Renal cortical epithelial cell (primary cell): ENCODE results near the gene GALK1. TPM values are rescaled to one million over a fixed set of nuclear protein-coding genes. Genes with fewer than 3 reads are reported as not detected.
"Not testable (repeated sequence)": the region's sequence is repeated elsewhere in the genome, so short reads cannot be mapped to it uniquely, and the experiment has no call there.

Experiments
- DNase-seq: peaks from one replicate; pipeline ENCODE4 v3.0.0-alpha.2; 2011; ENCODE audit warnings: low read depth
- total RNA-seq: library from RNA; depleted of rRNA; stranded (reverse); fragments of >200 nt; gene quantifications from 2 replicates; pipeline ENCODE4 v1.2.3, GENCODE V29; 2014

The GALK1 gene
- total RNA-seq, 1 donor from 2014 or later: 16.6 TPM

DNA sequence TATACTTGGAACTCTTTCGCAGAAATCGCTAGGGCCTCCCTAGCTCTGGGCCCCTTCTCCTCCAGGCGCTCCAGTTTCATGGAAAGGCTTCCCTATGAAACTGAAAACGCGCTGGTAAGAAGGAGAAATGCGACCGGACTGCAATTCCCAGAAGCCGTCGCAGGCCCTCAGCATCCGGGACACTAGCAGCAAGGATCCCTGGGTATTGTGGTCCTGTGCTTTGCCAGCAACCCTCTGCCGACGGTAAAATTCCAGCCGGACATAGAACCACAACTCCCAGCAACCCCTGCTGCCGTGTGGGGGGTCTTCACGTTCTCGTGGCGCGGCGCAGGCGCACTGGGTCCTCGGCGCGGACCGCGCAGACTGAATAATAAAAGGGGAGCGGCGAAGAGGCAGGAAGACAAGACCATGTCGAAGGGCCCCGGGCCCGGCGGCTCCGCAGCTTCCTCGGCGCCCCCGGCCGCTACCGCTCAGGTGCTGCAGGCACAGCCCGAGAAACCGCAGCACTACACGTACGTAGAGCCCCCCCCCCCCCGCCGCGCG lies 19.6 kb upstream of the GALK1 start, which contains the start of gene UNK:
UNK (plus strand) TSS at position 334 of the 543 bp plus-strand sequence; CDS start at position 409, 75 bp downstream.
- DNase-seq: peak; percentile 98

- DNase-seq: no peak
Observed at GRCh38 chr17:75783803-75784472, 18.9 kb upstream of the GALK1 start.

DNA sequence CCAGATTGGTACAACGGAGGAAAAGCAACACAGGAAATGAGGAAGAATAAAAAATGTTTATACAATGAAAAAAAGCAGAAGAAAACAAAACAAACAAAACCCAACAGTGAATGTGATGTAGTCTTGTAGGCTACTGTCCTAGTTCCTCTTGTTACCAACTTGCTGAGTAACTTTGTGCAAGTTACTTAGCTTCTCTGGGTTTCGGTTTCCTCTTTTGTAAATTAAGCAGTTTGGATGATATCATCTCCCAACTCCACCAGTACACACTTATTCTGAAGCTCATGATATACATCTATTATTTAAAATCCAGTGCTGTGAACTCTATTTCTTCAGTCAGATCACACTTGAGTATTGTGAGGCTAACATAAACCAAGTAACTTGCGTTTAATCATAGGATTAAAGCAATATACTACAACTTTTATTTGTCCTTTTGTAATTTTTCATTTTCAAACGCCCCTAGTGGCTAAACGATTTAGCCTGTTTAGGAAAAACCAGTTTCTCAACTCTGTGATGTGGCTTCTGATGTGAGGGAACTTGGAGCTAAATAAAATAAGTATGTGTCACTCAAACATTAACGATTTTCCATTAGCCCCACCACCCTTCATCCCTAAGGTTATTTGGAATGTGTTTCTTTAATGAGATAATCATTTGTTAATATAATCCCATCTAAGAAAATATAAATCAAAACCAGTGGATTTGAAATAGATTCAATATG lies 18.2 kb upstream of the GALK1 start:
- DNase-seq: peak; percentile 64

GRCh38 chr17:75779987-75780889 lies 15.2 kb upstream of the GALK1 start:
- no peak for DNase-seq

DNA sequence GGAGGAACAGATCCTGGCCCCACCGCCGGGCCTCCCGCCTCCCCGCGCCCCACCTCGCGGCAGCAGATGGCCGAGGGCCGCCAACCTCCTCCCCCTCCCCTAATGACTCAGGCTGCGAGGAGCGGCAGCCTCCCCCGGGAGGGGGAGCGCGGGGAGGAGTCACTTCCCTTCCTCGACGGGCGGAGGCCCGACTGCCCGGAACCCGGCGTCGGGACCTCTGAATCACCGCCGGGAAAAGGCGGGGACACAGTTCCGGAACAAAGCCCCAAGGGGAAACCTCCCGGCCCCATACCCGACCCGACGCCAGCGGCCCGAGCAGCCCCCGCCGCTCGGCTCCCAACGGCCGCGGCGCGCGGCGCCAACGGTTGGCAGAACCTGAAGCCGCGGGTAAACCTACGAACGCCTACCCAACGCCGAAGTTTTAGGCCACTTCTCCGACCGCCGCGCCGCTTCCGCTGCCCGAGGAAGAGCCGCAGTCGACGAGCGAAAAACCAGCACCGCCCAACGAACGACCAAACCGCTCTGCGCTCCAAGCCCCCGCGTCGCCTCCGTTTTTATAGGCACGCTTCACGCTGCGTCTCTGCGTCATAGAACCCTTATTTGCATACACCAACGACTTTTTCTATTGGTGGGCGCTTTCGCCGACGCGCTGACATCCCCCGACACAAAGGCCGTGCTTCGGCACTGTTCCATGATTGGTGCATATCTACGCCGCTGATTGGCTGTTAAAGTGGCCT lies 14.4 kb upstream of the GALK1 start:
- peak; percentile 99 for DNase-seq

GRCh38 chr17:75778861-75779249 lies 13.9 kb upstream of the GALK1 start:
- no peak for DNase-seq

GRCh38 chr17:75778066-75778860 lies 13.3 kb upstream of the GALK1 start:
- DNase-seq: not testable (repeated sequence)

DNA sequence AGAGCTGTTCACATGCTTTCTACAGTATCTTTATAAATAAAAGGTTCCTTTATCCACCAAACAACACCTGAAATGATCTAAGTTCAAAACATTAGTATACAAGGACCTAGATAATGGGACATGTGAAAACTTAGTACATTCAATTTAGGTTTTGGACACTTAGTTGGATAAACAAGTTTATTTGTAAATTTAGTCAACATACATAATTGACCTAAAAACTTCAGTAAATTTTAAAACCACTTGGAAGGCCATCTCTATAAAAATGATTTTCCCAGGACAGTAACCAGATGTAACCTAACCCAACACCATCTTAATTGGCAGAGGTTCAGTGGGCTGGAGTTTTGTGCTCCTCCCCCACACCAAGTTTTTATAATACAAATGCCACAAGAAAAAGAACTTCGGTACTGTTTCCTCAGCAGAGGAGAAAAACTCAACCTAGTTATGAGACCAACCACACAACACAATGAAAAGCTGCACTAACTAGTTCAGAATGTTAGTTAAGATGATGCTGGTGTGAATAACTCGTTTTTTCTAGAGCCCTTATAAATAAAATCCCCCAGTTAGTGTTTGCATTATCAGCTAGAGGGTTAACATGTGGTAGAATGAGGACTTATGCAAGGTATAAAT lies 12.4 kb upstream of the GALK1 start:
- DNase-seq: no peak

- no peak for DNase-seq
Observed at GRCh38 chr17:75776386-75777295, 11.6 kb upstream of the GALK1 start.

- DNase-seq: no peak
Observed at GRCh38 chr17:75774991-75775668, 10.1 kb upstream of the GALK1 start.

DNA sequence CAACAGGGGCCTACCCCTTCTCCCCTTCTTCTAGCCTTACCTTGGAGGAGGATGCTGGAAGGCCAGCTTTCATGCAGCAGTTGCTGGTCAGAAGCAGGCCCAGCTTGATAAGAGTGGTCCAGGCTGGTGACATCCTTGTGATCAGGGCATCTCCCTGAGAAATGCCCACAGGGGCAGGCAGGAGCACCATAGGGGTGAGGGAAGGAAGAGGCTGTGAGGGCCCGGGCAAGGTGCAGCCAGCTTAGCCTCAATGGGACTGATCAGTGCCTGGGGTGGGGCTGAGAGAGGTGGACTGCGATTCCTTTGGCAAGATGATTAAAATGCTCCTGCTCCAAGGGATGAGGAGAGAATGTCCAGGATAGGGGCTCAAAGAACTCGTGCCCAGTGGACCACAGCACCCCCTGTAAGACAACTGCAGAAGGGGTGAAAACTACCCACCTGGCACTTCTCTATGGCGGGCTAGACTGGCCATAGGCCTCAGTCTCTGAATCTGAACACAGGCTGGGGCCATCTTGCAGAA lies 9.5 kb upstream of the GALK1 start:
- no peak for DNase-seq

- no peak for DNase-seq
Observed at GRCh38 chr17:75773808-75774470, 8.9 kb upstream of the GALK1 start.

DNA sequence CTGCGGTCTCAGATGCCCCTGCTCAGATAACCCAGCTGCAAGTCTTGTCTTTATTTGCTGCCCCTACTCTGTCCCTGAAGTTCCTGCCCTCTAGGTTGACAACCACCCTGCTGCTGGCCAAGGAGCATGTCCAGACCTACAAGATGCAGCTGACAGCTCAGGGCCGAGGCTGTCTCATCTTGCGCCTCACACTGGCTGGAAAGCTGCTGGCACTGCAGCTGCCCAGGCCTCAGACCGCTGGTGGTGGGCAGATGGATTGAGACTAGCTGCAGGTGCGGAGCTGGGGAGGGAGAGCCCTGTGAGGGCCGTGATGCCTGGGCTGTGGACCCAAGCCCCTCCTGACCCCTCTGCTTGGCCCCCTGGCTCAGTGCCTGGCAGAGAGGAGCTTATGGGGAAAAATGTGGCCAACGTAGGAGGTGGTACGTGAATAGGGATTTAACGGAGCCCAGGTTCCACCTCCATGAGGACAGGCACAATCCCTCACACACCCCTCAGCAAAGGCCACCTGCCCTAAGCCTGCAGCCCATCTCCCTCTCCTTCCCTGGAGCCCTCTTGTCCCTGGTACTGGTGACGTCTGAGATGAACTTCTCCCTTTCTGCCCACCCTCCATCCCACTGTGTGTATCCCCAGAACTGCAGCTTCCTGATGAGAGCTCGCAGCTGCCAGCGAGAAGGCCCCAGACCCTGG lies 8.3 kb upstream of the GALK1 start:
- DNase-seq: no peak

- DNase-seq: no peak
Observed at GRCh38 chr17:75771334-75772281, 6.6 kb upstream of the GALK1 start.

DNA sequence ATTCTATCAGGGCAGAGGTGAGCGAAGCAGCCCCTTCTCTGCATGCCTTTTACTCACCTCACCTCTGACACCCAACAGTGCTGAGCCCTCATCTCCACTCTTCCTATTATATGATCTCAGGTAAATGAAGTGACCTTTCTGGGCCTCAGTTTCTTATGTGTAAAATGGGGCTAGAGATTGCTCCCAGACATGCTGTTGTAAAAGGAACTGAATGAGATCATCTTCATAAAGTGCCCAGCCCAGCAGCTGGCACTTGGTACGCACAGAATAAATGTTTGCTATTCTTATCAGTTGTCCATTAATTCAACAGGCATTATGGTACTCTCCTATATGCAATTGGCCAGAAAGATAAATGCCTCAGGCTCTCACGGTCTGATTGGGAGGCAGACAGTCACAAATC lies 4.5 kb upstream of the GALK1 start:
- DNase-seq: no peak

- no peak for DNase-seq
Observed at GRCh38 chr17:75767881-75768280, 2.9 kb upstream of the GALK1 start.
